Esophagus (tissue), 2 donors: ENCODE results near the gene SERPINA6. TPM values are rescaled to one million over a fixed set of nuclear protein-coding genes. Genes with fewer than 3 reads are reported as not detected.

Experiments used
- H3K27ac ChIP-seq, 2 donors: one replicate each; pipeline ENCODE4 v1.5.1; 2013; ENCODE audit warnings: low read depth in 2 of 2, mild to moderate bottlenecking in 2 of 2, inconsistent platforms in 1 of 2, low read length in 1 of 2, moderate library complexity in 1 of 2
- H3K27me3 ChIP-seq, 2 donors: one replicate each; pipeline ENCODE4 v1.6.1; 2013; ENCODE audit warnings: low read length in 2 of 2, control low read depth in 1 of 2, mild to moderate bottlenecking in 1 of 2; ENCODE audit not compliant: insufficient read depth in 2 of 2, control insufficient read depth in 1 of 2
- H3K36me3 ChIP-seq, 2 donors: one replicate each; pipeline ENCODE4 v1.6.1; 2013; ENCODE audit warnings: low read length in 1 of 2; ENCODE audit not compliant: control insufficient read depth in 2 of 2, insufficient read depth in 2 of 2
- H3K4me1 ChIP-seq, 2 donors: one replicate each; pipeline ENCODE4 v1.6.1; 2013; ENCODE audit warnings: low read length in 1 of 2; ENCODE audit not compliant: control insufficient read depth in 2 of 2, insufficient read depth in 2 of 2
- H3K4me3 ChIP-seq, 2 donors: one replicate each; pipeline ENCODE4 v1.5.1; 2013; ENCODE audit warnings: low read length in 2 of 2, mild to moderate bottlenecking in 2 of 2, low read depth in 1 of 2, moderate library complexity in 1 of 2
- H3K9me3 ChIP-seq, 2 donors: one replicate each; pipeline ENCODE4 v1.6.1; 2013; ENCODE audit warnings: mild to moderate bottlenecking in 2 of 2, low read depth in 1 of 2, low read length in 1 of 2, moderate library complexity in 1 of 2; ENCODE audit not compliant: control insufficient read depth in 2 of 2, insufficient read depth in 1 of 2
- WGBS, 2 donors: extraction: QIAGEN DNeasy Blood & Tissue Kit; methylation state at CpG; one replicate each; pipeline ENCODE4 v1.1.7; 2013; 5-methylcytosine and 5-hydroxymethylcytosine counted together
- polyA plus RNA-seq, 2 donors: library from polyadenylated mRNA; stranded (reverse); fragments of 200-250 nt; gene quantifications; one replicate each; pipeline ENCODE4 v1.2.3, GENCODE V29; 2013
- donor health status: healthy with polysubstance abuse.
- donor health status: Bipolar disorder and iron deficiency.

SERPINA6 gene
- polyA plus RNA-seq, 2 donors, result 0.04 TPM; not detected in 1

DNA sequence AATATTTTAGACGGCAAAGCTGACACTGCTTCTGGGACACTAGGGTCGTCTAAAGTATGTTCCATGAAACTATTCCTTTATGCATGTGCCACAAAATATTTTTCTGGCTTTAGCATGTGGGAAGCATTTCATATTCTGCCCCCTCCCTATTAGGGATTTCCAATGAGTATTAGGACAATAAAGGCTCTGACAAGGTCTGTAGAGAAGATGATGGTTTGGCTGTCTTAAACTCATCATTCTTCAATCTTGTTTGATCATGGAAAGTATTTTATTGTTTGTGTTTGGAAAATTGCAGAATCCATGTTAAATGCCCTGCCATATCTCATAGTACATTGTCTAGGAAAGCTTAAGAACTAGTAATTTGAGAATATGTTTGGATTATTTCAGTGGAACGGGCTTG, 42.5 kb upstream of the SERPINA6 start:
- no peak overlapping the region for H3K27ac ChIP-seq
- H3K4me3 ChIP-seq, result no peak overlapping the region
- no peaks in the 10 kb centered on the region for H3K36me3 ChIP-seq
- no peaks in the 10 kb centered on the region for H3K9me3 ChIP-seq
- H3K27me3 ChIP-seq, result no peaks in the 10 kb centered on the region
- no peaks in the 10 kb centered on the region for H3K4me1 ChIP-seq
- 81 to 82% methylated on average over 3 of the region's 3 CpGs for WGBS, 2 donors

DNA sequence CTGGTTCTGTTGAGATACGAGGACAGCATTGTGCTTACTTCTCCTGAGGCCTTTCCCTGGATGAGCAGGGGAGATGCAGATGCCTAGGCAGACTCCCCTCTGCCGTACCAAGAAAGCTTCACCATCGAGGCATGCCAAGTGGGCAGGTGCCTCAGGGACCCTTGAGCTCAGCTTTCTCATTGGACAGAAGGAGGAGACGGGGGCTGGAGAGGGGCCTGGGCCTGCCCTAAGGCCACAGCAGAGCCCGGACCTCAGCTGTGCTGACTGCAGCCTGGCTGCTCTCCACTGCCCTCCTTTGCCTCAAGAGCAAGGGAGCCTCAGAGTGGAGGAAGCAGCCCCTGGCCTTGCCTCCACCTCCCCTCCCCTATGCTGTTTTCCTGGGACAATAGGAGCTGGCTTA, 41.8 kb upstream of the SERPINA6 start:
- Histone ChIP-seq H3K27ac (no peak overlapping the region), H3K4me3 (no peak overlapping the region), H3K9me3 (no peaks in the 10 kb centered on the region), H3K27me3 (no peaks in the 10 kb centered on the region), H3K36me3 (no peaks in the 10 kb centered on the region), H3K4me1 (no peaks in the 10 kb centered on the region)
- 65 to 72% methylated on average over 5 of the region's 5 CpGs for WGBS, 2 donors

DNA sequence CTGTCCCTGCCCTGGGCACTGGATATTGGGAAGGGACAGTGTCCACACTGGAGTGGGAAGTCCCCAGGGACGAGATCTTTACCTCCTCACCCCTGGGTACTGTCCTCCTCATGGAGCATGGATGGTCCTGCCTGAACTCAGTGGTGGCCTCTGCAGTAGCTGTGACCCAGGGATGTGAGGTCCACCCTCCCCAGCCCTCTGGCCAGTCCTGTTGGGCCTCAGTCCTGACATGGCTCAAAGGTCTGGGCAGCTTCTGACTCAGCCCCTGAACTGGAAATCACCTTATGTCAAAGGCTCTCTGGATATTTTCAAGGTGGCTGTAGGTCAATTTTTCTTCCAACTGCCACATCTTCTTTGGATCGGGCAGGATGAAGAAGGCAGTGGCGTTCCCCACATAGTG, 40.9 kb upstream of the SERPINA6 start:
- Histone ChIP-seq H3K27ac (no peak overlapping the region), H3K36me3 (no peaks in the 10 kb centered on the region), H3K9me3 (no peaks in the 10 kb centered on the region), H3K27me3 (no peaks in the 10 kb centered on the region), H3K4me3 (no peak overlapping the region), H3K4me1 (no peaks in the 10 kb centered on the region)
- 79 to 87% methylated on average over 3 of the region's 3 CpGs for WGBS, 2 donors

GRCh38 chr14:94363151-94363624, 40.1 kb upstream of the SERPINA6 start:
- 79 to 83% methylated on average over 12 of the region's 12 CpGs for WGBS, 2 donors
- Histone ChIP-seq H3K27ac (no peak overlapping the region), H3K36me3 (no peaks in the 10 kb centered on the region), H3K4me3 (no peak overlapping the region), H3K9me3 (no peaks in the 10 kb centered on the region), H3K27me3 (no peaks in the 10 kb centered on the region), H3K4me1 (no peaks in the 10 kb centered on the region)

DNA sequence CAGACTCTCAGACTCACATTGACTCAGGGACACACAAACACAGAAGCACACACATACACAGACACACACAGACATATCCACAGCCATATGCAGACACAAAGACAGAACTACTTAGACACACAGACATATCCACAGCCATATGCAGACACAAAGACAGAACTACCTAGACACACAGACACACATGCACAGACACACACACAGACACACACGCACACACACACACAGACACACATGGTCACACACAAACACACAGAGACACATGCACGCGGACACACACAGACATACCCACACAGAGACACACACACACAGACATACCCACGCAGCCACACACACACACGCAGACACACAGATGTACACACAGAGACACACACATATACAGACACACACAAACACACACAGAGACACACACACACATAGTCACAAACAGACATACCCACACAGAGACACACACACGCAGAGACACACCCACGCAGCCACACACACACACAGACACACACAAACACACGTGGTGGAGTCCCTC, 39.5 kb upstream of the SERPINA6 start:
- H3K4me3 ChIP-seq, result no peak overlapping the region
- H3K4me1 ChIP-seq, result no peaks in the 10 kb centered on the region
- H3K9me3 ChIP-seq, result no peaks in the 10 kb centered on the region
- no peaks in the 10 kb centered on the region for H3K36me3 ChIP-seq
- WGBS, 2 donors, result 78 to 82% methylated on average over 8 of the region's 8 CpGs
- H3K27ac ChIP-seq, result no peak overlapping the region
- no peaks in the 10 kb centered on the region for H3K27me3 ChIP-seq

DNA sequence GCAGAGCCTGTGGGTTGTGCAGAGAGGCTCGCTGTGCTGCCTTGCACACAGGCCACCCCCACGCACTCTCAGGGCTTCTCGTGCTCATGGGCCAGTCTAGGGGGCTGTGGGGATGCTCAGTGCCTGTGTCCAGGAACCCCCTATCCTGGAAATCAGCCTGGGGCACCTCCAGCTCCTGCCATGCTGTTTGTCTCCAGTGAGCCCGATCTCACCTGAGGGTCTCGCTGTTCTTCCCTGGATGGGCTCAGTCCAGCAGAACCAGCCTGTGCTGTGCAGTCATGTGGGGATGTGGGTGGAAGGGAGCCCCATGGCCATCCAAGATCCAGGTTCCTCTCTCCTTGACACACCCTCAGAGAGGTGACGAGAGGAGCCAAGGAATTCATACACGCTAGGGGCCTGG, 38.5 kb upstream of the SERPINA6 start:
- H3K4me1 ChIP-seq, result no peaks in the 10 kb centered on the region
- H3K36me3 ChIP-seq, result no peaks in the 10 kb centered on the region
- H3K27ac ChIP-seq, result no peak overlapping the region
- no peaks in the 10 kb centered on the region for H3K9me3 ChIP-seq
- H3K27me3 ChIP-seq, result no peaks in the 10 kb centered on the region
- H3K4me3 ChIP-seq, result no peak overlapping the region
- WGBS, 2 donors, result 88 to 92% methylated on average over 5 to 6 of the region's 7 CpGs

GRCh38 chr14:94360945-94361565, 37.9 kb upstream of the SERPINA6 start:
- Histone ChIP-seq H3K4me3 (no peak overlapping the region), H3K36me3 (no peaks in the 10 kb centered on the region), H3K27me3 (no peaks in the 10 kb centered on the region), H3K4me1 (no peaks in the 10 kb centered on the region), H3K27ac (no peak overlapping the region), H3K9me3 (no peaks in the 10 kb centered on the region)
- 73 to 74% methylated on average over 7 of the region's 7 CpGs for WGBS, 2 donors

GRCh38 chr14:94357166-94357565, 34.0 kb upstream of the SERPINA6 start:
- Histone ChIP-seq H3K9me3 (no peaks in the 10 kb centered on the region), H3K4me3 (no peak overlapping the region), H3K27ac (no peak overlapping the region), H3K36me3 (no peaks in the 10 kb centered on the region), H3K27me3 (no peaks in the 10 kb centered on the region), H3K4me1 (no peaks in the 10 kb centered on the region)
- 44 to 52% methylated on average over 1 of the region's 1 CpG for WGBS, 2 donors

- Histone ChIP-seq H3K9me3 (no peaks in the 10 kb centered on the region), H3K36me3 (no peaks in the 10 kb centered on the region), H3K27ac (no peak overlapping the region), H3K27me3 (no peaks in the 10 kb centered on the region), H3K4me1 (no peaks in the 10 kb centered on the region), H3K4me3 (no peak overlapping the region)
- 75 to 78% methylated on average over 5 of the region's 5 CpGs for WGBS, 2 donors
Observed at GRCh38 chr14:94356379-94357056, 33.4 kb upstream of the SERPINA6 start.
